ENCODE results near the gene FBXO38.

DNA sequence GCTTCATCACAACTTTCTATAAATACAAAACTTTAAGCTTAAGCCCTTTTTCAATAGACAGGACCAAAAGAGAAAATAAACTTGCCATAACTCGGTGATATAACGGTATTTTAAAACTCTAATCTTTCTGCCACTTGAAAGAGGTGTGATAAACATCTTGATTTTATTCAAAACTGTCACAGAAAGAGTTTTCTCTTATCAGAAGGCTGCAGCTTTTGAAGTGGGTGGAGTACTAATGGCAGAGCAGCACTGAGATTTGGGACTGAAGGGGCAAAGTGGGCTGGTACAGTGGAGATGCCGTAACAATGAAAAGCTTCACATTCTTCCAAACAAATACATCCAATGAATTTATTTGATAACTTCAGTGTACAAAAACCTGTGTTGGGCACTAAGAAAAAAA lies 92.5 kb downstream of the FBXO38 start:
- TF ChIP-seq TBX2 (CRISPR knock-in tag; IDR thresholded peaks at IDR 0.05; ENCODE audit: borderline replicate concordance) (no peak), KAT7 (CRISPR knock-in tag; IDR thresholded peaks at IDR 0.05; ENCODE audit: borderline replicate concordance) (no peak), HMG20B (CRISPR knock-in tag; conservative IDR thresholded peaks at IDR 0.05) (no peak), ZBTB33 (CRISPR knock-in tag; IDR thresholded peaks at IDR 0.05) (no peak), ZNF431 (CRISPR knock-in tag; IDR thresholded peaks at IDR 0.05; ENCODE audit: borderline replicate concordance, low read depth) (no peak), KDM1A (CRISPR knock-in tag; IDR thresholded peaks at IDR 0.05) (no peak), MLXIP (CRISPR knock-in tag; IDR thresholded peaks at IDR 0.05; ENCODE audit: borderline replicate concordance) (no peak), CEBPB (IDR thresholded peaks at IDR 0.05; ENCODE audit: borderline replicate concordance, low read depth, low read length) (no peak), ZNF253 (CRISPR knock-in tag; IDR thresholded peaks at IDR 0.05; ENCODE audit: borderline replicate concordance) (no peak), CHD4 (IDR thresholded peaks at IDR 0.05; ENCODE audit: borderline replicate concordance, low read length) (no peak)
- TF ChIP-seq, protein P1, sequence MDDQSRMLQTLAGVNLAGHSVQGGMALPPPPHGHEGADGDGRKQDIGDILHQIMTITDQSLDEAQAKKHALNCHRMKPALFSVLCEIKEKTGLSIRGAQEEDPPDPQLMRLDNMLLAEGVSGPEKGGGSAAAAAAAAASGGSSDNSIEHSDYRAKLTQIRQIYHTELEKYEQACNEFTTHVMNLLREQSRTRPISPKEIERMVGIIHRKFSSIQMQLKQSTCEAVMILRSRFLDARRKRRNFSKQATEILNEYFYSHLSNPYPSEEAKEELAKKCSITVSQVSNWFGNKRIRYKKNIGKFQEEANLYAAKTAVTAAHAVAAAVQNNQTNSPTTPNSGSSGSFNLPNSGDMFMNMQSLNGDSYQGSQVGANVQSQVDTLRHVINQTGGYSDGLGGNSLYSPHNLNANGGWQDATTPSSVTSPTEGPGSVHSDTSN (CRISPR knock-in tag; IDR thresholded peaks at IDR 0.05; ENCODE audit: borderline replicate concordance) = no peak
- TF ChIP-seq, protein P2, sequence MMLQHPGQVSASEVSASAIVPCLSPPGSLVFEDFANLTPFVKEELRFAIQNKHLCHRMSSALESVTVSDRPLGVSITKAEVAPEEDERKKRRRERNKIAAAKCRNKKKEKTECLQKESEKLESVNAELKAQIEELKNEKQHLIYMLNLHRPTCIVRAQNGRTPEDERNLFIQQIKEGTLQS (CRISPR knock-in tag; IDR thresholded peaks at IDR 0.05) = no peak

Data from HepG2 (cell line).